MCF 10A (cell line): Measurements from ENCODE around the gene MRPL20. TPM values are rescaled to one million over a fixed set of nuclear protein-coding genes. Genes with fewer than 3 reads are reported as not detected.

Experiments
- BruUV-seq: library from RNA; stranded (reverse); fragments of 400-500 nt; replicated peaks from 2 replicates; lab custom pipeline; 2021; lab: Mats Ljungman, UMichigan
- CTCF ChIA-PET: fragments of 300-600 bp; sonication (Branson Sonifier 250); formaldehyde crosslinking; extraction: SDS; loops from one replicate; lab custom pipeline; 2021; ENCODE audit warnings: antibody characterized with exemption, inconsistent platforms; lab: Yijun Ruan, JAX
- POLR2A ChIA-PET: fragments of 300-600, 350-650 bp; sonication (Branson Sonifier 250); formaldehyde crosslinking; extraction: SDS; loops from one replicate; lab custom pipeline; 2020; ENCODE audit warnings: antibody characterized with exemption, inconsistent platforms; lab: Yijun Ruan, JAX
- DNase-seq: peaks from one replicate; pipeline ENCODE4 v3.0.0-alpha.2; 2018; ENCODE audit not compliant: unreplicated experiment
- H3K27ac Mint-ChIP-seq: one replicate; pipeline ENCODE4 v1.8.0; 2022; ENCODE audit warnings: mild to moderate bottlenecking, low read depth, mixed read lengths; ENCODE audit not compliant: unreplicated experiment
- H3K27me3 Mint-ChIP-seq: one replicate; pipeline ENCODE4 v1.8.0; 2022; ENCODE audit warnings: mixed read lengths; ENCODE audit not compliant: insufficient read depth, unreplicated experiment
- H3K36me3 Mint-ChIP-seq: one replicate; pipeline ENCODE4 v1.8.0; 2022; ENCODE audit warnings: mild to moderate bottlenecking, moderate library complexity, mixed read lengths; ENCODE audit not compliant: insufficient read depth, unreplicated experiment
- H3K4me1 Mint-ChIP-seq: one replicate; pipeline ENCODE4 v1.8.0; 2022; ENCODE audit warnings: mixed read lengths; ENCODE audit not compliant: insufficient read depth, unreplicated experiment
- H3K4me3 Mint-ChIP-seq: one replicate; pipeline ENCODE4 v1.8.0; 2022; ENCODE audit warnings: mild to moderate bottlenecking, moderate library complexity, mixed read lengths; ENCODE audit not compliant: unreplicated experiment
- H3K9me3 Mint-ChIP-seq: one replicate; pipeline ENCODE4 v1.8.0; 2022; ENCODE audit warnings: mixed read lengths; ENCODE audit not compliant: unreplicated experiment
- intact Hi-C: fragments of 100-400 bp; cut with micrococcal nuclease; formaldehyde crosslinking; loops from 2 replicates; pipeline ENCODE4 v1.14.1; 2022
- total RNA-seq: library from RNA; stranded (reverse); gene quantifications from 2 replicates; pipeline ENCODE4 v1.2.3, GENCODE V29; 2022
- TF ChIP-seq, protein P1 (sequence below): fragments of 200-600 bp; IDR thresholded peaks from one replicate; pipeline ENCODE4 v1.8.0; 2022; ENCODE audit warnings: antibody characterized with exemption, mild to moderate bottlenecking; ENCODE audit not compliant: unreplicated experiment

The MRPL20 gene
- total RNA-seq, 1 experiment from 2014 or later: 137 TPM

DNA sequence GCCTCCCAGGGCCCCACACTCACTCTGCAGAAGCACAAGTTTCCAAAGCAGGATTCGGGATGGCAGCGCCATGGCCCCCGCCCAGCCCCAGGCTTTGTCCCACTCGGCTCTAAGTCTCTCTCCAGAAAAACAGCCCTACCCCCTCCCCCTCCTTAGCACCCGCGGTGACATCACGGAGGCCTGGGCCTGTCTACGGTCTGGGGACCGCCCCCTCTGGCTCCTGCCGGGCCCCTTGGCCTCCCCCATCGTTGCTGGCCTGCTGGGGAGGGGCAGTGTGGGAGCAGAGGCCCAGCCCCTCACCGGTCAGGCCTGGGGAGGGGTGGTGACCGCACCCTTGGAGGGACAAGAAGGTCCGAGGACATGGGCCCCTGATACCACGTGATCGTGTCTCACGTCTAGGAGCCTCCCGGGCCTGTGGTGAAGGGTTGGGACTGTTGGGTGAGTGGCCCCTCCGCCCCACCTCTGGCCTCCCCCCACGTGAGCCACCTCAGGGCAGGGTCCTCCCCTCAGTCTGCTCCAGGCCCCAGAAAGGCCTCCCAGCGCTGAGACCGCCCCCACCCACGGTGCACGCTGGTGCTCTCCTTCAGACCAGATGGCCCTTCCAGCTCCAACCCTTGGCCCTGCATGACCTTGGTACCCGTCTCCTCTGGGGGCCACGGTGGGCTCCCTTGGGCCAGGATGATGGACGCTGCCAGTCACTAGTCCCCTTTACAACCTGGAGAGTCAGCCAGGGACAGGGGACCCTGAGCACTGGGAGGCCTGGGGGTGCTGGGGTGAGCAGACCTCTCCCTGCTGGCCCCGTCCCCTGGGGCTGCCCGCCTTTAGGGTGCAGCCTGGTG lies 48.4 kb downstream of the MRPL20 start, which contains the start of gene MXRA8:
MXRA8 (minus strand) TSS at position 123 of the 839 bp plus-strand sequence; CDS start at position 72, 51 bp downstream.
- Mint-ChIP-seq H3K4me1 (peaks cover 9% of the 10 kb centered on the region), H3K4me3 (no peak within 1 kb of the TSS), H3K9me3 (no peaks in the 10 kb centered on the region), H3K27me3 (no peaks in the 10 kb centered on the region), H3K27ac (no peak within 1 kb of the TSS), H3K36me3 (peaks cover 5% of the 10 kb centered on the region)
- TF ChIP-seq, protein P1, sequence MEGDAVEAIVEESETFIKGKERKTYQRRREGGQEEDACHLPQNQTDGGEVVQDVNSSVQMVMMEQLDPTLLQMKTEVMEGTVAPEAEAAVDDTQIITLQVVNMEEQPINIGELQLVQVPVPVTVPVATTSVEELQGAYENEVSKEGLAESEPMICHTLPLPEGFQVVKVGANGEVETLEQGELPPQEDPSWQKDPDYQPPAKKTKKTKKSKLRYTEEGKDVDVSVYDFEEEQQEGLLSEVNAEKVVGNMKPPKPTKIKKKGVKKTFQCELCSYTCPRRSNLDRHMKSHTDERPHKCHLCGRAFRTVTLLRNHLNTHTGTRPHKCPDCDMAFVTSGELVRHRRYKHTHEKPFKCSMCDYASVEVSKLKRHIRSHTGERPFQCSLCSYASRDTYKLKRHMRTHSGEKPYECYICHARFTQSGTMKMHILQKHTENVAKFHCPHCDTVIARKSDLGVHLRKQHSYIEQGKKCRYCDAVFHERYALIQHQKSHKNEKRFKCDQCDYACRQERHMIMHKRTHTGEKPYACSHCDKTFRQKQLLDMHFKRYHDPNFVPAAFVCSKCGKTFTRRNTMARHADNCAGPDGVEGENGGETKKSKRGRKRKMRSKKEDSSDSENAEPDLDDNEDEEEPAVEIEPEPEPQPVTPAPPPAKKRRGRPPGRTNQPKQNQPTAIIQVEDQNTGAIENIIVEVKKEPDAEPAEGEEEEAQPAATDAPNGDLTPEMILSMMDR: no peak
- POLR2A ChIA-PET: interaction anchor here (0.6 kb wide), 1 partner anchor 305 kb away, joined by 3 read pairs; no protein-coding TSS in a partner anchor
- CTCF ChIA-PET: interaction anchor here (1.1 kb wide), 1 partner anchor 14 kb away, joined by 3 read pairs; no protein-coding TSS in a partner anchor
- intact Hi-C loops: no loop called here
- BruUV-seq: no TSS peak
- no peak for DNase-seq

DNA sequence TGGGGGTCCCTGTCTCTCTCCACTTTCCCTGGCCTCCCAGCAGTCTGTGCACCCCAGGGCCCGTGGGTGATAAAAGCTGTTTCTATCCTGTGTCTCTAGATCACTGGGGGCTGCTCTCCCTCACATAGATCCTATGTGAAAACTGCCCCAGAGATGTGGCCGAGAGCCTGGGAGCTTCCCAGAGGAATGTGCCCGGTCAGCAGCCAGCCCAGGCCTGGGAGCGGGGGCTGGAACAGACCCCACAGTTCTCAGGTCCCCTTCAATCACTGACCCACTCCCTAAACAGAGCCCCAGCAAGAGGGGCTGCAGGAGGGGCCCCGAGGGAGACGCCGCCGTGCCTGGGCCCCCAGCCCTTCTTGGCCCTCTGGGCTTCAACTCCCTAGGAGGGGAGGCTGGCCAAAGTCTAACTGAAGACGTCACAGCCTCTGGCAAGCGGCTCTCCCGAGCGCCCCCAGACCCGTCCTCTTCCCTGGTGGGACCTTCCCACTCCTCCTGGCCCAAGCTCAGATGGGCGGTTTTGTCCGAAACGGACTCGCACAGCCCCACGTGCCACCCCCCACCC lies 49.1 kb downstream of the MRPL20 start:
- TF ChIP-seq, protein P1: no peak
- no peak overlapping the region for H3K27ac Mint-ChIP-seq
- peaks cover 5% of the 10 kb centered on the region for H3K36me3 Mint-ChIP-seq
- no peak for DNase-seq
- ChIA-PET POLR2A (no interaction called here), CTCF (interaction anchor here (1.1 kb wide), 1 partner anchor 13 kb away, joined by 3 read pairs; no protein-coding TSS in a partner anchor)
- no TSS peak for BruUV-seq
- no peaks in the 10 kb centered on the region for H3K27me3 Mint-ChIP-seq
- H3K4me3 Mint-ChIP-seq: no peak overlapping the region
- intact Hi-C loops: no loop called here
- H3K9me3 Mint-ChIP-seq: no peaks in the 10 kb centered on the region
- H3K4me1 Mint-ChIP-seq: peaks cover 9% of the 10 kb centered on the region

DNA sequence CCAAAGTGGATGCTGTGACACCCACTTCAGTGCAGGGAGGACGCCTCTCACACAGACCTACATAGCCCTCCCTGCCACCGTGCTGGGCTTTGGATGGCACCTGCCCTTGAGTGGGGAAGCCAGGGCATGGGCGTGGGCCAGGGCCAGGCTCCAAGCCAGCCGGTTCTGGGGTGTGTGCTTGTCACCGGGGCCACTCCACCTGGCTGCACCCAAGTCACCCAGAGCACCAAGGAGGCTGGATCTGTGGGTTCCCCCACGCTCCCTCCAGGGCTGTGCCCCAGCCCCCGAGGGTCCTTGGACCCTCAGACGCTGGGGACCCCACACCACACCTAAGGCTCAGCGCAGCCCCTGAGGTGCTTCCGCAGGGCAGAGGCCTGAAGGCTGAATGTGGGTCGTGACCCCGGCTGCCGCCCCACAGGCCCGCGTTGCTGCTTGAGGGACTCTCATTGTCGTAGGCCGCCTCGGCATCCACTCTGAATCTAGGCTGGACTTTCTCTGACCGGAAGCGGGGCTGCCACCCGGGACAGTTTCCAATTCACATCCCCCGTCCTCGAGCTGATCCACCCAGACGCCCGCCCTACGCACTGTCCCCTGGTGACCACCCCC lies 50.2 kb downstream of the MRPL20 start:
- intact Hi-C loops: no loop called here
- TF ChIP-seq, protein P1: no peak
- Mint-ChIP-seq H3K4me3 (no peak overlapping the region), H3K27ac (no peak overlapping the region), H3K9me3 (no peaks in the 10 kb centered on the region), H3K4me1 (peaks cover 9% of the 10 kb centered on the region), H3K27me3 (no peaks in the 10 kb centered on the region), H3K36me3 (peaks cover 5% of the 10 kb centered on the region)
- CTCF ChIA-PET: no interaction called here
- no peak for DNase-seq
- POLR2A ChIA-PET: no interaction called here
- BruUV-seq: no TSS peak
